Karpas-422 (cell line): ENCODE measurements around the gene CCDC86. TPM values are rescaled to one million over a fixed set of nuclear protein-coding genes. Genes with fewer than 3 reads are reported as not detected.

Source experiments
- DNase-seq: peaks from one replicate; pipeline ENCODE4 v3.0.0-alpha.2; 2015
- H2AFZ ChIP-seq: fragments of 200-600 bp; sonication (generic); 2 replicates; pipeline ENCODE4 v1.6.1; 2014; ENCODE audit warnings: antibody characterized with exemption, low read length, mixed read lengths
- H3K27ac ChIP-seq: fragments of 200-600 bp; sonication (generic); 2 replicates; pipeline ENCODE4 v1.5.1; 2014; ENCODE audit warnings: mild to moderate bottlenecking, low read length, moderate library complexity
- H3K27me3 ChIP-seq: fragments of 200-600 bp; sonication (generic); 2 replicates; pipeline ENCODE4 v1.6.1; 2014; ENCODE audit warnings: low read length, mixed read lengths
- H3K36me3 ChIP-seq: fragments of 200-600 bp; sonication (generic); 2 replicates; pipeline ENCODE4 v1.6.1; 2014; ENCODE audit warnings: low read length, mixed read lengths; ENCODE audit not compliant: insufficient read depth
- H3K4me1 ChIP-seq: fragments of 200-600 bp; sonication (generic); 2 replicates; pipeline ENCODE4 v1.6.1; 2014; ENCODE audit warnings: mild to moderate bottlenecking, low read length, mixed read lengths
- H3K4me2 ChIP-seq: fragments of 200-600 bp; sonication (generic); 2 replicates; pipeline ENCODE4 v1.6.1; 2014; ENCODE audit warnings: low read length, low read depth, mild to moderate bottlenecking; ENCODE audit not compliant: poor library complexity, severe bottlenecking
- H3K4me3 ChIP-seq: fragments of 200-600 bp; sonication (generic); 2 replicates; pipeline ENCODE4 v1.5.1; 2014; ENCODE audit warnings: mild to moderate bottlenecking, antibody characterized with exemption, low read length, mixed read lengths
- H3K79me2 ChIP-seq: fragments of 200-600 bp; sonication (generic); 2 replicates; pipeline ENCODE4 v1.6.1; 2014; ENCODE audit warnings: mild to moderate bottlenecking, low read length, mixed read lengths
- H3K9ac ChIP-seq: fragments of 200-600 bp; sonication (generic); 2 replicates; pipeline ENCODE4 v1.6.0; 2014; ENCODE audit warnings: low read length
- H3K9me2 ChIP-seq: fragments of 200-600 bp; sonication (generic), shearing (Covaris generic); replicated peaks from 2 replicates; pipeline ENCODE4 v1.6.0; 2014; ENCODE audit warnings: mild to moderate bottlenecking, low read length, moderate library complexity; ENCODE audit not compliant: insufficient read depth
- H3K9me3 ChIP-seq: fragments of 300-700, 200-600 bp; sonication (generic); 2 replicates; pipeline ENCODE4 v1.6.1; 2014; ENCODE audit warnings: low read length, mixed read lengths
- H4K20me1 ChIP-seq: fragments of 200-600 bp; sonication (generic); 2 replicates; pipeline ENCODE4 v1.6.1; 2014; ENCODE audit warnings: mild to moderate bottlenecking, antibody characterized with exemption, low read length, low read depth; ENCODE audit not compliant: insufficient read depth
- total RNA-seq: library from RNA; depleted of rRNA; stranded (reverse); fragments of >200 nt; shearing (Covaris generic); gene quantifications from 2 replicates; pipeline ENCODE4 v1.2.3, GENCODE V29; 2014; ENCODE audit warnings: low replicate concordance

Gene CCDC86
- total RNA-seq, 1 experiment from 2014 or later = 10.4 TPM

DNA sequence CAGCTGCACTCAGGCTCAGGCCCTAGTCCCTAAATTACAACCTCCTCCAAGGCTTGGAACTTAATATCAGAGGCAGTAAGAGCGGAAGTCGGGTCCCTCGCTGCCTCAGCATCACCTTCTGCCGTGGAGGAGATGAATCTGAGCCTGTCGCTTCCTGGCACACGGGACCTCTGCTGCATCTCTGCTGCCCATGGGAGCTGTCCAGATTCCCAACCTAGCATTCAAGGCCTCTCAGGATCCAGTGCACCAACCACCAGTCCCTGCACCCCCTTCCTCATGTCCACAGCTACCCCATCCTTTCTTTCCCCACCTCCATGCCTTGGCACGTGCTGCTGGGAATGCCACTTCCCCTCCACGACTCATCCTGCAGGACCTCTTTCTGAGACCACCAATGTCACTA, 16.3 kb downstream of the CCDC86 start:
- Histone ChIP-seq H3K79me2 (no peaks in the 10 kb centered on the region), H3K9me2 (no peaks in the 10 kb centered on the region), H3K36me3 (no peaks in the 10 kb centered on the region), H3K9me3 (no peaks in the 10 kb centered on the region), H2AFZ (no peak overlapping the region), H3K4me2 (no peak overlapping the region), H3K4me1 (peaks cover 5% of the 10 kb centered on the region; the same call in 1 of the 2 replicates), H3K4me3 (no peak overlapping the region), H3K9ac (no peak overlapping the region), H3K27me3 (no peaks in the 10 kb centered on the region), H3K27ac (no peak overlapping the region), H4K20me1 (peaks cover 3% of the 10 kb centered on the region; the same call in 1 of the 2 replicates)
- DNase-seq = no peak

DNA sequence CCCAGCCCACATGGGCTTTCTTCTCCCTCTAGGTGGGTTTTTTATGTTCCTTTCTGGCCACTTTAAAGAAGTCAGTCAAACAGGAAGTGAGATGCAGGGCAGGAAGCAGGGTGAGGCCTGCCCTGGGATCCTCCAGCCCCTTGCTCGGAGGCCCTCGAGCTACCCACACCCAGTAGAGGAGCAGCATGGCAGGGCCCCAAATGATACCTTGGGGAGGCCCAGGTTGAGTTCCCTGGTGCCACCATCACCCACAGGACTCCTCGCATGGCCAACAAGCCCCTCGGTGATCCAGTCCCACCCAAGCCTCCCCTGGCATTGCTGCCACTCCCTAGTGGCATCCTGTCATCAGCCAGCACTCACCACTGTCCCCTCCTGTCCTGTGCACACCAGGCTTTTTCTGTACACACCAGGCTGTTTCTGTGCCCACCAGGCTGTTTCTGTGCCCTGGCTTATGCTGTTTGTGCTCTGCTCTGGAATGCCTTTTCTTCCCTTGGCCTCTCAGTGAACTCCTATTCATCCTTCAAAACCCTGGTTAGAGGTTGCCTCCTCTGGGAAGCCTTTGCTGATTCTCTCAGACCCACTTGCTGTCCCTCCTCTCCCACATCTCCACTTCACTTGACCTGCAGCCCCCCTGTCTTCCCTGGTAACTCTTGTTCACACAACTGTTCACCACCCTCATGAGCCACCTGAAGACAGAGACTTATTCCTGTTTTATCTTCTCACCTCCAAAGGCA, 17.0 kb downstream of the CCDC86 start:
- H3K9me2 ChIP-seq = no peaks in the 10 kb centered on the region
- no peaks in the 10 kb centered on the region for H3K36me3 ChIP-seq
- H3K4me1 ChIP-seq = peaks cover 5% of the 10 kb centered on the region; the same call in 1 of the 2 replicates
- H4K20me1 ChIP-seq = peaks cover 3% of the 10 kb centered on the region; the same call in 1 of the 2 replicates
- DNase-seq = no peak
- H3K79me2 ChIP-seq = no peaks in the 10 kb centered on the region
- no peak overlapping the region for H3K4me2 ChIP-seq
- H3K4me3 ChIP-seq = no peak overlapping the region
- H3K27ac ChIP-seq = no peak overlapping the region
- no peaks in the 10 kb centered on the region for H3K27me3 ChIP-seq
- H3K9me3 ChIP-seq = no peaks in the 10 kb centered on the region
- 0 out of 2 replicates have a peak overlapping the region, but pooled peaks have one; percentile 13 for H3K9ac ChIP-seq
- H2AFZ ChIP-seq = no peak overlapping the region

DNA sequence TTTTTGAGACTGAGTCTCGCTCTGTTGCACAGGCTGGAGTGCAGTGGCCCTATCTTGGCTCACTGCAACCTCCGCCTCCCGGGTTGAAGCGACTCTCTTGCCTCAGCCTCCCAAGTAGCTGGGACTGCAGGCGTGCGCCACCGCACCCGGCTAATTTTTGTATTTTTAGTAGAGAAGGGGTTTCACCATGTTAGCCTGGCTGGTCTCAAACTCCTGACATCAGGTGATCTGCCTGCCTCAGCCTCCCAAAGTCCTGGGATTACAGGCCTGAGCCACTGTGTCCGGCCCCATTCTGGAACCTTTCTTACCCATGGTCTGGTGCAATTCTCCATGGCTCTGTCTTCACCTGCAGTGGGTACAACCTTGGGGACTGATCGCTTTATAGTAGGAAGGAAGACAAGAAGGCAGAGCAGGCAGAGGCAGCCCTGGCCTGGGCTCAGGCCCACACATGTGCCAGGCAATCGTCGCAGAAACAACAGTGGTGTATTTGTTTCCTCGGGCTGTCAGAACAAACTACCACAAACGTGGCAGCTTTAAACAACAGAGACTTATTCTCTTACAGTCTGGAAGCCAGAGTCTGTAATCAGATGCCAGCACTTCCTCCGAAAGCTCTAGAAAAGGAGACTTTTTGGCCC, 17.8 kb downstream of the CCDC86 start:
- Histone ChIP-seq H2AFZ (no peak overlapping the region), H3K4me3 (no peak overlapping the region), H3K27ac (no peak overlapping the region), H3K36me3 (no peaks in the 10 kb centered on the region), H3K4me2 (no peak overlapping the region), H3K4me1 (peaks cover 5% of the 10 kb centered on the region; the same call in 1 of the 2 replicates), H3K79me2 (no peaks in the 10 kb centered on the region), H3K9ac (no peak overlapping the region), H4K20me1 (no peaks in the 10 kb centered on the region), H3K27me3 (no peaks in the 10 kb centered on the region), H3K9me2 (no peaks in the 10 kb centered on the region), H3K9me3 (no peaks in the 10 kb centered on the region)
- DNase-seq = no peak

DNA sequence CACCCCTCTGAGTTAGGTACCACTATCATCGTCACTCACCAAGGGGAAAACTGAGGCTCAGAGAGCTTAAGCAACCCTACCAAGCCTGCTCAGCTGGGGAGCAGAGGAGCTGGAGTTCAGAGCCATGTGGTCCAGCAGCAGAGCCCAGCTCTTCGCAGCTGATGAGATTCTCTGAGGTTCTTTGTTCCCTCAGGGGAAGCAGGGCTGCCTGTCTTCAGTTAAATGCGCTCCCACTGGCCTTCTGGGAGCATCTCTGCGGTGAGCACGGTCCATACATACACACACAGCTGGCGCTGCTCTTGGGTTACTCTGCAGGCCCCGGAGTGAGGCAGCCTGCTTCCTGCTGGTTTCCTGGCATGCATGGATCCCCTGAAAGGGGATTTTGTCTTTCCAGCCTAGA, 19.0 kb downstream of the CCDC86 start:
- Histone ChIP-seq H3K27ac (no peak overlapping the region), H2AFZ (no peak overlapping the region), H3K4me3 (no peak overlapping the region), H3K4me1 (peaks cover 5% of the 10 kb centered on the region; the same call in 1 of the 2 replicates), H4K20me1 (no peaks in the 10 kb centered on the region), H3K79me2 (no peaks in the 10 kb centered on the region), H3K9ac (no peak overlapping the region), H3K36me3 (no peaks in the 10 kb centered on the region), H3K27me3 (no peaks in the 10 kb centered on the region), H3K9me3 (no peaks in the 10 kb centered on the region), H3K9me2 (no peaks in the 10 kb centered on the region), H3K4me2 (no peak overlapping the region)
- no peak for DNase-seq

DNA sequence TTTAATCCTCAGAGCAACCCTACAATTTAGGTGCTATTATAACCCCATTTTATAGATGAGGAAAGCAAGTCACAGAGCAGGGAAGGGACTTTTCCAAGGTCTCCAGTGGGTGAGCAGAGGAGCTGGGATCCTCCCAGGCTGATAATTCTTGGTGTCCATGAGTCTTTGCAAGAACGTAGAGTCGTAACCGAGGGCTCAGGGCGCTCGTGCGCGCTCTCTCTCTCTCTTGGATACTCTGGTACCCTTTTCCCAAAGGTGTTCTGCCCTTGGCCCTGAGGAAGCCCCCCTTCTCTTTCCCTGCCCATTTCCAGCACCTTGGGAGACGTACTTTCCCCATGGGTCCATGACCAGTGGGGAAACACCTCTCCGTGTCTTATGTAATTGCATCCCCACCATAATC, 20.3 kb downstream of the CCDC86 start:
- Histone ChIP-seq H3K4me2 (no peak overlapping the region), H2AFZ (no peak overlapping the region), H3K79me2 (no peaks in the 10 kb centered on the region), H3K27me3 (no peaks in the 10 kb centered on the region), H4K20me1 (no peaks in the 10 kb centered on the region), H3K4me1 (peaks cover 5% of the 10 kb centered on the region; the same call in 1 of the 2 replicates), H3K9me2 (no peaks in the 10 kb centered on the region), H3K4me3 (no peak overlapping the region), H3K9ac (no peak overlapping the region), H3K9me3 (no peaks in the 10 kb centered on the region), H3K27ac (no peak overlapping the region), H3K36me3 (no peaks in the 10 kb centered on the region)
- no peak for DNase-seq

DNA sequence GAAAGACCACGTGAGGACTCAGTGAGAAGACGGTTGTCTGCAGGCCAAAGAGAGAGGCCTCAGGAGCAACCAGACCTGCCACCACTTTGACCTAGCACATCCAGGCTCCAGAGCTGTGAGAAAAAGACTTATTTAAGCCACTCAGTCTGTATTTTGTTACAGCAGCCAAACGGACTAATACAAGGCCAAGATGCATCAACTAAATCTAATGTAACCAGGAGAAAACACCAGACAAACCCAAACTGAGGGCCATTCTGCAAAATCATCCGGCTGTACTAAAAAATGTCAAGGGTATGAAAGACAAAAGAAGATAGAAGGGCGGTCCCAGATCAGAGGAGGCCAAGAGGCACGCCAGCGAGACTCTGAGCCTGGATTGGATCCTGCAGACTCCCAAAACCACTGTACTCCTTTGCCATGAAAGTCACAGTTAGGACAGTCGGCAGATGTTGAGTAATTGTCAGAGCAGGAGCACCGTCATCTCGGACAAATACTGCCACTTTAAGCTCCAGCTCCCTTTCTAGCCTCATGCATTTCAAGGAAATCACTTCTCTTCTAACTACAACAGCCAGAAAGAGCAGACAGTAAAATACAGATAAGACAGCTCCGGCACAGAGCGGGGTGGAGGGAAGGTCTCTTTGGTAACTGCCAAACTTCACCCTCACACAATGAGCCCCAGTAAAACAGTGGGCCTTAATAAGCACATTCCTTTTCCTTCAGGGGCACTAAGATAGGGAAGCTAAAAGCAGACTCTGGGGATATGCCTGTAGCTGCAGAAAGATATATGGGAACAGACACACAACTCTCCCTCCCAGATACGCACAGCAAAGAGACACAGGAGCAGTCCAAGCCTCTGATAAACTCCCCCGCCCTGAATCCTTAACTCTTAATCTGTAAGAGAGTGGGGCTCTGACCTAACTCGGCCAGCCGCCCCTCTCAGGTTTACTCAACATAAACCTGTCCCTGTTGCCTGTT, 21.9 kb downstream of the CCDC86 start:
- Histone ChIP-seq H3K9me2 (no peaks in the 10 kb centered on the region), H3K79me2 (no peaks in the 10 kb centered on the region), H3K27me3 (no peaks in the 10 kb centered on the region), H4K20me1 (no peaks in the 10 kb centered on the region), H3K9me3 (no peaks in the 10 kb centered on the region), H3K4me3 (no peak overlapping the region), H3K4me1 (peaks cover under 1% of the 10 kb centered on the region; the same call in 1 of the 2 replicates), H3K9ac (no peak overlapping the region), H3K36me3 (no peaks in the 10 kb centered on the region), H2AFZ (no peak overlapping the region), H3K27ac (no peak overlapping the region), H3K4me2 (no peak overlapping the region)
- no peak for DNase-seq

DNA sequence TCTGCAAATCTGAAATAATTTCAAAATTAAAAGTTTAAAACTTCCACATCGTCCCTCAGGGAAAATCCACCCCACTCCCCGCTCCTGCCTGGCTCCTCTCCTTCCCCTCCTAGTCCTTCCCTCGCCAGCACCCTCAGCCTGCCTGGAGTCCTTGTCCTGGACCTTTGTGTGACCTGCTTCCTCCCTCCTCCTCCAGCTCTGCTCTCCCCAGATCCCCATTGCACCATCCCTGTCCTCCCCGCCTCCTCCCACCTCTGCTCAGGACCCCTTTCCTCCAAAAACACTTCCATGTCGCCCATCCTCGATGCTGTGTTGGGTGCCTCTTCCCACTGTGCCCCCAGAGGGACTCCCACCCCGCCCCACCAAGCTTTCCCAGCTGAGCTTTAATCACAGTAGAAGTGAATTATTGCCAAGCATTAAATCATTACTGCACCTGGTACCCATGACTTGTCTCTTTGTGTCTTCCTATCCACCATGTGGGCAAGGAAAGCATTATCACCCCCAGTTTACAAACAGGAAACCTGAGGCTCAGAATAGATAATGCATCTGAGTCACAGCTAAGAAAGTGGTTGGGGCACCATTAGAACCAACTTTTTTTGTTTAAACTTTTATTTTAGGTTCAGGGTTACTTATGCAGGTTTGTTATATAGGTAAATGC, 23.1 kb downstream of the CCDC86 start:
- Histone ChIP-seq H3K9ac (no peak overlapping the region), H3K4me3 (no peak overlapping the region), H3K79me2 (no peaks in the 10 kb centered on the region), H3K9me2 (no peaks in the 10 kb centered on the region), H3K9me3 (no peaks in the 10 kb centered on the region), H3K4me2 (no peak overlapping the region), H3K36me3 (no peaks in the 10 kb centered on the region), H3K27me3 (no peaks in the 10 kb centered on the region), H4K20me1 (no peaks in the 10 kb centered on the region), H2AFZ (no peak overlapping the region), H3K27ac (no peak overlapping the region), H3K4me1 (no peaks in the 10 kb centered on the region)
- DNase-seq = no peak
